GM12878 (cell line): ENCODE data around the gene OVCA2. TPM values are rescaled to one million over a fixed set of nuclear protein-coding genes. Genes with fewer than 3 reads are reported as not detected.

Experiments used
- CHD1 ChIP-seq: IDR thresholded peaks from 2 replicates; pipeline ENCODE4 v1.6.1; 2012; ENCODE audit warnings: low read depth, low read length, improper control_type of control experiment
- NKRF ChIP-seq: fragments of 450-650 bp; conservative IDR thresholded peaks from 2 replicates; pipeline ENCODE4 v1.6.1; 2017; ENCODE audit warnings: mild to moderate bottlenecking, moderate library complexity
- ZBTB11 ChIP-seq: fragments of 450-650 bp; formaldehyde crosslinking; IDR thresholded peaks from 2 replicates; pipeline ENCODE4 v1.5.0; 2022; ENCODE audit warnings: mild to moderate bottlenecking, missing genetic modification characterization
- ZBTB40 ChIP-seq: fragments of 450-650 bp; IDR thresholded peaks from 2 replicates; pipeline ENCODE4 v1.6.1; 2016; ENCODE audit warnings: mild to moderate bottlenecking, moderate library complexity, borderline replicate concordance
- polyA plus RNA-seq, 11 experiments: library from polyadenylated mRNA; depleted of rRNA in 4 of 11; unstranded in 6 of 11; stranded (reverse) in 5 of 11; fragments of >200 nt; fragmentation: Nextera tagmentation in 4 of 11; fragmentation: Illumina TruSeq in 1 of 11; extraction: Ambion mirVana in 4 of 11; extraction: Trizol in 1 of 11; gene quantifications; 1 replicate in 1 of 11; 2 replicates in 10 of 11; pipeline versions ENCODE4 v1.2.1 to v1.2.3, GENCODE V29; 2011 to 2016; ENCODE audit warnings: inconsistent platforms in 2 of 11, missing spikeins in 2 of 11, low read depth in 1 of 11
- total RNA-seq, 4 experiments: library from RNA; depleted of rRNA in 3 of 4; stranded (reverse); fragments of >200 nt in 3 of 4; fragmentation: Illumina TruSeq in 1 of 4; extraction: Trizol in 1 of 4; gene quantifications; 2 replicates each; pipeline versions ENCODE4 v1.2.1 to v1.2.3, GENCODE V29; 2013 to 2021

Gene OVCA2
- total and polyA plus RNA-seq, 10 of the 15 experiments (the other 5 are each of a cell fraction or from before 2014, with no cell fraction given), result 6.1 to 75.3 (median 40.7) TPM

GRCh38 chr17:2090210-2090641 lies 48.4 kb downstream of the OVCA2 start (continued):
- TF ChIP-seq NKRF (no peak), CHD1 (0 out of 2 replicates have a peak, but pooled peaks have one; percentile 49), ZBTB11 (CRISPR knock-in tag) (no peak), ZBTB40 (no peak)
